ENCODE data around the gene RFX8.
"Not testable (repeated sequence)": the region's sequence is repeated elsewhere in the genome, so short reads cannot be mapped to it uniquely, and the experiment has no call there.

Gene RFX8

GRCh38 chr2:101446869-101447268, 28.0 kb downstream of the RFX8 start:
- no CpG with 5 or more reads among the region's 4 CpGs for WGBS (ENCODE audit: extremely low coverage, insufficient coverage, low lambda C conversion rate)
- Histone ChIP-seq H3K4me2 (ENCODE audit: low read length) (no peak overlapping the region), H3K4ac (ENCODE audit: low read depth, low read length) (no peak overlapping the region), H3K23ac (ENCODE audit: low read length) (no peak overlapping the region), H3K79me2 (ENCODE audit: control insufficient read depth, insufficient read depth, low read length) (no peaks in the 10 kb centered on the region), H3K18ac (ENCODE audit: low read length) (no peak overlapping the region), H2BK120ac (ENCODE audit: low read depth, low read length) (no peak overlapping the region), H3K4me1 (ENCODE audit: control insufficient read depth, low read depth, low read length) (no peaks in the 10 kb centered on the region), H4K8ac (ENCODE audit: low read depth, low read length) (no peak overlapping the region), H3K27me3 (ENCODE audit: insufficient read depth, low read length, poor library complexity) (no peaks in the 10 kb centered on the region), H3K4me3 (ENCODE audit: low read length) (no peak overlapping the region), H2AK5ac (ENCODE audit: low read length) (no peak overlapping the region), H3K56ac (ENCODE audit: low read length) (no peak overlapping the region), H2BK15ac (replicated peaks; ENCODE audit: low read depth) (no peak overlapping the region), H3K36me3 (ENCODE audit: control insufficient read depth, insufficient read depth, low read length) (no peaks in the 10 kb centered on the region), H3K27ac (ENCODE audit: low read depth, low read length) (no peak overlapping the region), H3K9ac (ENCODE audit: low read length) (no peak overlapping the region), H3K79me1 (ENCODE audit: low read length) (no peaks in the 10 kb centered on the region), H4K5ac (ENCODE audit: low read length) (no peak overlapping the region), H2BK5ac (ENCODE audit: low read length) (no peak overlapping the region)
- no peak for DNase-seq

- Histone ChIP-seq H3K23ac (ENCODE audit: low read length) (no peak overlapping the region), H4K5ac (ENCODE audit: low read length) (no peak overlapping the region), H3K36me3 (ENCODE audit: control insufficient read depth, insufficient read depth, low read length) (no peaks in the 10 kb centered on the region), H3K79me1 (ENCODE audit: low read length) (no peaks in the 10 kb centered on the region), H2BK120ac (ENCODE audit: low read depth, low read length) (no peak overlapping the region), H3K4me3 (ENCODE audit: low read length) (no peak overlapping the region), H3K18ac (ENCODE audit: low read length) (no peak overlapping the region), H2AK5ac (ENCODE audit: low read length) (no peak overlapping the region), H2BK5ac (ENCODE audit: low read length) (no peak overlapping the region), H3K9ac (ENCODE audit: low read length) (no peak overlapping the region), H3K27me3 (ENCODE audit: insufficient read depth, low read length, poor library complexity) (no peaks in the 10 kb centered on the region), H4K8ac (ENCODE audit: low read depth, low read length) (no peak overlapping the region), H3K79me2 (ENCODE audit: control insufficient read depth, insufficient read depth, low read length) (no peaks in the 10 kb centered on the region), H2BK15ac (replicated peaks; ENCODE audit: low read depth) (no peak overlapping the region), H3K27ac (ENCODE audit: low read depth, low read length) (no peak overlapping the region), H3K4me1 (ENCODE audit: control insufficient read depth, low read depth, low read length) (no peaks in the 10 kb centered on the region), H3K4me2 (ENCODE audit: low read length) (no peak overlapping the region), H3K56ac (ENCODE audit: low read length) (no peak overlapping the region), H3K4ac (ENCODE audit: low read depth, low read length) (no peak overlapping the region)
- no CpG with 5 or more reads among the region's 3 CpGs for WGBS (ENCODE audit: extremely low coverage, insufficient coverage, low lambda C conversion rate)
- peak; percentile 75 for DNase-seq
Observed at GRCh38 chr2:101442667-101443061, 32.2 kb downstream of the RFX8 start.

- Histone ChIP-seq H2AK5ac (ENCODE audit: low read length) (no peak overlapping the region), H3K4ac (ENCODE audit: low read depth, low read length) (no peak overlapping the region), H3K79me2 (ENCODE audit: control insufficient read depth, insufficient read depth, low read length) (no peaks in the 10 kb centered on the region), H2BK120ac (ENCODE audit: low read depth, low read length) (no peak overlapping the region), H3K79me1 (ENCODE audit: low read length) (no peaks in the 10 kb centered on the region), H2BK15ac (replicated peaks; ENCODE audit: low read depth) (no peak overlapping the region), H3K56ac (ENCODE audit: low read length) (no peak overlapping the region), H3K9ac (ENCODE audit: low read length) (no peak overlapping the region), H3K4me1 (ENCODE audit: control insufficient read depth, low read depth, low read length) (no peaks in the 10 kb centered on the region), H4K8ac (ENCODE audit: low read depth, low read length) (no peak overlapping the region), H3K36me3 (ENCODE audit: control insufficient read depth, insufficient read depth, low read length) (no peaks in the 10 kb centered on the region), H2BK5ac (ENCODE audit: low read length) (no peak overlapping the region), H3K4me3 (ENCODE audit: low read length) (no peak overlapping the region), H3K18ac (ENCODE audit: low read length) (no peak overlapping the region), H3K23ac (ENCODE audit: low read length) (no peak overlapping the region), H3K27ac (ENCODE audit: low read depth, low read length) (no peak overlapping the region), H4K5ac (ENCODE audit: low read length) (no peak overlapping the region), H3K4me2 (ENCODE audit: low read length) (no peak overlapping the region), H3K27me3 (ENCODE audit: insufficient read depth, low read length, poor library complexity) (no peaks in the 10 kb centered on the region)
- no CpG with 5 or more reads among the region's 1 CpG for WGBS (ENCODE audit: extremely low coverage, insufficient coverage, low lambda C conversion rate)
- DNase-seq, result no peak
Observed at GRCh38 chr2:101442042-101442666, 32.8 kb downstream of the RFX8 start.

GRCh38 chr2:101440127-101440738, 34.7 kb downstream of the RFX8 start:
- Histone ChIP-seq H3K4ac (ENCODE audit: low read depth, low read length) (no peak overlapping the region), H3K4me1 (ENCODE audit: control insufficient read depth, low read depth, low read length) (no peaks in the 10 kb centered on the region), H3K23ac (ENCODE audit: low read length) (no peak overlapping the region), H3K9ac (ENCODE audit: low read length) (no peak overlapping the region), H3K79me2 (ENCODE audit: control insufficient read depth, insufficient read depth, low read length) (no peaks in the 10 kb centered on the region), H3K56ac (ENCODE audit: low read length) (no peak overlapping the region), H4K5ac (ENCODE audit: low read length) (no peak overlapping the region), H2BK120ac (ENCODE audit: low read depth, low read length) (no peak overlapping the region), H2BK5ac (ENCODE audit: low read length) (no peak overlapping the region), H3K36me3 (ENCODE audit: control insufficient read depth, insufficient read depth, low read length) (no peaks in the 10 kb centered on the region), H3K4me3 (ENCODE audit: low read length) (no peak overlapping the region), H4K8ac (ENCODE audit: low read depth, low read length) (no peak overlapping the region), H3K27ac (ENCODE audit: low read depth, low read length) (no peak overlapping the region), H2BK15ac (replicated peaks; ENCODE audit: low read depth) (no peak overlapping the region), H3K18ac (ENCODE audit: low read length) (no peak overlapping the region), H3K4me2 (ENCODE audit: low read length) (no peak overlapping the region), H2AK5ac (ENCODE audit: low read length) (no peak overlapping the region), H3K27me3 (ENCODE audit: insufficient read depth, low read length, poor library complexity) (no peaks in the 10 kb centered on the region), H3K79me1 (ENCODE audit: low read length) (no peaks in the 10 kb centered on the region)
- DNase-seq, result no peak
- WGBS (ENCODE audit: extremely low coverage, insufficient coverage, low lambda C conversion rate), result no CpG with 5 or more reads among the region's 8 CpGs

GRCh38 chr2:101439716-101440115, 35.2 kb downstream of the RFX8 start:
- no peak overlapping the region for H2BK15ac ChIP-seq (replicated peaks; ENCODE audit: low read depth)
- H3K56ac ChIP-seq (ENCODE audit: low read length), result no peak overlapping the region
- no peak overlapping the region for H3K4ac ChIP-seq (ENCODE audit: low read depth, low read length)
- no CpG with 5 or more reads among the region's 10 CpGs for WGBS (ENCODE audit: extremely low coverage, insufficient coverage, low lambda C conversion rate)
- no peak overlapping the region for H3K18ac ChIP-seq (ENCODE audit: low read length)
- no peak for DNase-seq
- no peak overlapping the region for H4K5ac ChIP-seq (ENCODE audit: low read length)
- no peaks in the 10 kb centered on the region for H3K36me3 ChIP-seq (ENCODE audit: control insufficient read depth, insufficient read depth, low read length)
- no peaks in the 10 kb centered on the region for H3K79me2 ChIP-seq (ENCODE audit: control insufficient read depth, insufficient read depth, low read length)
- H3K4me1 ChIP-seq (ENCODE audit: control insufficient read depth, low read depth, low read length), result no peaks in the 10 kb centered on the region
- H3K4me3 ChIP-seq (ENCODE audit: low read length), result no peak overlapping the region
- no peak overlapping the region for H3K4me2 ChIP-seq (ENCODE audit: low read length)
- H2BK120ac ChIP-seq (ENCODE audit: low read depth, low read length), result no peak overlapping the region
- no peaks in the 10 kb centered on the region for H3K79me1 ChIP-seq (ENCODE audit: low read length)
- H3K9ac ChIP-seq (ENCODE audit: low read length), result no peak overlapping the region
- H4K8ac ChIP-seq (ENCODE audit: low read depth, low read length), result no peak overlapping the region
- H3K27me3 ChIP-seq (ENCODE audit: insufficient read depth, low read length, poor library complexity), result no peaks in the 10 kb centered on the region
- no peak overlapping the region for H3K23ac ChIP-seq (ENCODE audit: low read length)
- H3K27ac ChIP-seq (ENCODE audit: low read depth, low read length), result no peak overlapping the region
- H2AK5ac ChIP-seq (ENCODE audit: low read length), result no peak overlapping the region
- no peak overlapping the region for H2BK5ac ChIP-seq (ENCODE audit: low read length)

GRCh38 chr2:101438555-101438954, 36.4 kb downstream of the RFX8 start:
- not testable (repeated sequence) for H2BK120ac ChIP-seq (ENCODE audit: low read depth, low read length); H3K27ac ChIP-seq (ENCODE audit: low read depth, low read length); H4K8ac ChIP-seq (ENCODE audit: low read depth, low read length); H3K4me2 ChIP-seq (ENCODE audit: low read length); H4K5ac ChIP-seq (ENCODE audit: low read length); H3K79me2 ChIP-seq (ENCODE audit: control insufficient read depth, insufficient read depth, low read length); H2BK15ac ChIP-seq (replicated peaks; ENCODE audit: low read depth); H3K36me3 ChIP-seq (ENCODE audit: control insufficient read depth, insufficient read depth, low read length); H3K4me1 ChIP-seq (ENCODE audit: control insufficient read depth, low read depth, low read length); DNase-seq; H2BK5ac ChIP-seq (ENCODE audit: low read length); H3K27me3 ChIP-seq (ENCODE audit: insufficient read depth, low read length, poor library complexity); H3K4me3 ChIP-seq (ENCODE audit: low read length); H3K18ac ChIP-seq (ENCODE audit: low read length); H3K79me1 ChIP-seq (ENCODE audit: low read length); H3K56ac ChIP-seq (ENCODE audit: low read length); H3K4ac ChIP-seq (ENCODE audit: low read depth, low read length); H3K23ac ChIP-seq (ENCODE audit: low read length); H2AK5ac ChIP-seq (ENCODE audit: low read length); H3K9ac ChIP-seq (ENCODE audit: low read length)
- no CpG with 5 or more reads among the region's 4 CpGs for WGBS (ENCODE audit: extremely low coverage, insufficient coverage, low lambda C conversion rate)
